NCI-H146 (cell line): Measurements from ENCODE around the gene C6orf89.
"Not testable (repeated sequence)": the region's sequence is repeated elsewhere in the genome, so short reads cannot be mapped to it uniquely, and the experiment has no call there.

Experiments used
- DNase-seq: peaks from one replicate; lab custom pipeline; 2025; lab: John Stamatoyannopoulos, UW

Gene C6orf89

GRCh38 chr6:36949076-36949475 is 63.3 kb downstream of the C6orf89 start:
- not testable (repeated sequence) for DNase-seq

GRCh38 chr6:36949636-36950035 is 63.9 kb downstream of the C6orf89 start:
- no peak for DNase-seq

- no peak for DNase-seq
Observed at GRCh38 chr6:36953931-36954261, 68.1 kb downstream of the C6orf89 start.

DNA sequence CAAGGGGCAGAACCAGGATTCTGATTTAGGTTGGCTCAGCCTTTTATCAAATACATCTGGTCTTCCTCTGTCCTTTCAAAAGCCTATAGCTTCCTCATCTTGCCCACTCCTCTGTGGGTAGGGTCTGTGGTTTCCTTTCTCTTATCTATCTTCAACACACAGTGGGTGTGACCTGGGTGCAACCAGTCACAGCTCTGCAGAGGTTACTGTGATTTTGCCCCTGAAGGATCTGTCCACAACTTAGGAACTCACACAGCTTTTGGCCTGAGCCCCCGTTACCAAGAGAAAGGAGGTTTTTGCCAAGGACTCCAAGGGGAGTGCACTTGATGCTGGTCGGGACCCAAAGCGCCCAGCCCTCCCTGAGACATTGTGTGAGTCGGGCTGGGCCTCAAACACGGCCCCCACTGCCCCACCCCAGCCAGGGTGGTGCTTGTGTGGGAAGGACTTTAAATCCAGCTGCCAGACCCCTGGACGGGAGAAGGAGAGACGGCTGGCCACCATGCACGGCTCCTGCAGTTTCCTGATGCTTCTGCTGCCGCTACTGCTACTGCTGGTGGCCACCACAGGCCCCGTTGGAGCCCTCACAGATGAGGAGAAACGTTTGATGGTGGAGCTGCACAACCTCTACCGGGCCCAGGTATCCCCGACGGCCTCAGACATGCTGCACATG is 68.6 kb downstream of the C6orf89 start, which contains the start of gene PI16:
Gene PI16 (plus strand): TSS at position 477 of the 670 bp plus-strand sequence. CDS start 23 bp downstream, at position 500.
- no peak for DNase-seq

GRCh38 chr6:36955136-36955535 is 69.4 kb downstream of the C6orf89 start:
- no peak for DNase-seq

DNA sequence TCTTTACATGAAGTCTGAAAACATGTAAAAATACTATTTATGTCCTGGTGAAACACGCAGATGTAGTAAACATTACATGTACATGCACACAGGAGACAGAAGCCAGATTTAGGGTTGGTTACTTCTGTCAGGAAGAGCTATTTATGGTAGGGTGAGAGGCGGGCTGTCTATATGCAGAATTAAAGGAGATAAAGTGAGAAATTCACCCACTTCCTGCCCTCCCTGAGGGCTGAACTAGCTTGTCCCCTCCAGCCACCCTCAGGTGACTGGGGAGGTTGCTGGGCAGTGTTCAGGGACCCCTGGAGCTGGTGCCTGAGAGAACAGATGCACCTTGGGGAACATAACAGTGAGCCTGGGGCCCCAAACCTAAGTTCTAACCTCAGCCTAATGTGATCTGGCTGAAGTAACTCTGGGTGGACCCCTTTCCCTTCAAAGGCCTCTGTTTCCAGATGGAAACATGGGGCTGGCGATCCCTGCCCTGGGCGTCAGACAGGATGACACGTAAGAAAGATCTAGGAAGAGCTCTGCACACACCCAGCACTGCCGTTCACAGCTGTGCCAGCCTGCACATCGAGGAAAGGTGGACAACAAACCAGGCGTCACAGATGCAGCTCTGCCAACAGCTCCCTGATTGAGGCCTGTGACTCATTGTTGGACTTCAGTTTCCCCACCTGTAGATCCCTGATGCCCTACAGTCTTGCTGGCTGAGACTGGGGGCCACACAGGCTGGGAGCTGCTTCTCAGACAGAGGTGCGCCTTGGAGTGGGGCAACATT is 70.1 kb downstream of the C6orf89 start:
- DNase-seq = no peak

- DNase-seq = no peak
Observed at GRCh38 chr6:36956446-36956820, 70.7 kb downstream of the C6orf89 start.

- no peak for DNase-seq
Observed at GRCh38 chr6:36957773-36958271, 72.1 kb downstream of the C6orf89 start.

GRCh38 chr6:36958775-36959554 is 73.2 kb downstream of the C6orf89 start:
- DNase-seq = no peak

- DNase-seq = no peak
Observed at GRCh38 chr6:36959555-36960250, 74.0 kb downstream of the C6orf89 start.

DNA sequence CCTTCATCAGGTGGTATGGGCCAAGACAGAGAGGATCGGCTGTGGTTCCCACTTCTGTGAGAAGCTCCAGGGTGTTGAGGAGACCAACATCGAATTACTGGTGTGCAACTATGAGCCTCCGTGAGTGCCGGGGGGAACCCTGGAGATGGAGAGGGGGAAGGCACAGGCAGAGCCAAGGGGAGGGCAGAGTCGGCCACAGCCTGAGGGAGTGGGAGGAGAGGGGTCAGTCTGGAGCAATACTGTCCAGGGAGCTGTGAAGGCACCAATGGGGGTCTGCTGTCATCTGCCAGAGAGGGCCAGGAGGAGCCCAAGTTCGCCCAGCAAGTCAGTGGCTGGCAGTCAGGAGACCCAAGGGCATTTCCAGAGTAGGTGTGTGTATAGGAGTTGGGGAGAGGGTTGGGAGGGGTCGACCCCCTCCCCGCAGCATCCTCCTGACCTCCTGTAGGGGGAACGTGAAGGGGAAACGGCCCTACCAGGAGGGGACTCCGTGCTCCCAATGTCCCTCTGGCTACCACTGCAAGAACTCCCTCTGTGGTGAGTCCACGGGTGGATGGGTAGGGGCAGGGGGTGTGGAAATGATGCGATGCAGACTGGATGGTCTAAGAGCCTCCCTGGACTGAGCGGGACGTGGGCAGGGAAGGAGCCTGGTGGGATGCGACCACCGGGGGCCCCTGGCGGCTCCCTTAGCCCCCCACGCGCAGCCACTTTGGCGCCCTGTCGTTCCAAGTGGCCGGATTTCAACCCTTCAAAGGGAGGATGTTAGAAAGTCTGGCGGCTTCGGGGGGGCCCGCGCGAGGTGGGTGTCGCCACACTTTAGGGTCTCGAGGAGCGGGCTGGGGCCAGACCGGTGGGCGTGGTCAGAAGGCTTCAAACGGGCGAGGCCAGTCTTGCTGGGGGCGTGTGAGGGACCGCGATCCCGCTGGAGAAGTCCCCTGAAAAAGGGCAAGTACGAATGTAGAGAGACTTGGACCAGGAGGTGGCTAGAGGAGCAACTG is 76.0 kb downstream of the C6orf89 start:
- DNase-seq = no peak

- no peak for DNase-seq
Observed at GRCh38 chr6:36962874-36963273, 77.1 kb downstream of the C6orf89 start.

DNA sequence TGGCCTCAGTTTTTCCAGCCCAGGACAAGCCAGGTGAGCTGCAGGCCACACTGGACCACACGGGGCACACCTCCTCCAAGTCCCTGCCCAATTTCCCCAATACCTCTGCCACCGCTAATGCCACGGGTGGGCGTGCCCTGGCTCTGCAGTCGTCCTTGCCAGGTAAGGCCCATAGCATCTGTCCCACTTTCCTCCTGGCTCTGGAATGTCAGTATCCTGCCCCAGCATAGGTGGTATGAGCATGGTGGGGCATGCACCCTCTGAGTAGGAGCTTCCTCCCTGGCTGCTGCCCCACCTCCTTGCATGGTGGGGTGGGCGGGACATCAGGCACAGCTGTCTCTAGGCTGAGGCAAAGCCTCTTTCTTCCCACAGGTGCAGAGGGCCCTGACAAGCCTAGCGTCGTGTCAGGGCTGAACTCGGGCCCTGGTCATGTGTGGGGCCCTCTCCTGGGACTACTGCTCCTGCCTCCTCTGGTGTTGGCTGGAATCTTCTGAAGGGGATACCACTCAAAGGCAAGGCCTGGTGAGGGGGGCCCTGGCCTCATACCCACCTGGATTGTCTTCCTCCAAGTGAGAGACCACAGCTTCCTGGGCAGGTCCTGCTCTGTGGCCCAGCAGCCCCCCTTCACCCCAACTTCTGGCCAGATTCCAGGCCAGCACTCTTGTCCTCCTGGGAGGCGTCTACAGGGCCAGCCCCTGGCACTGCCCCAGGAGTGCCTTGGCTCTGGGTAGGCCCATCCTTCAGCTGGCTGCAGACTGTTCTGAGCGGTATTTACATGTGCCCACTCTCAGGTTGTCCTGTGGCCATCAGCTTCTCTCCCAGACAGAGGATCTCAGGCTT is 77.9 kb downstream of the C6orf89 start:
- no peak for DNase-seq

DNA sequence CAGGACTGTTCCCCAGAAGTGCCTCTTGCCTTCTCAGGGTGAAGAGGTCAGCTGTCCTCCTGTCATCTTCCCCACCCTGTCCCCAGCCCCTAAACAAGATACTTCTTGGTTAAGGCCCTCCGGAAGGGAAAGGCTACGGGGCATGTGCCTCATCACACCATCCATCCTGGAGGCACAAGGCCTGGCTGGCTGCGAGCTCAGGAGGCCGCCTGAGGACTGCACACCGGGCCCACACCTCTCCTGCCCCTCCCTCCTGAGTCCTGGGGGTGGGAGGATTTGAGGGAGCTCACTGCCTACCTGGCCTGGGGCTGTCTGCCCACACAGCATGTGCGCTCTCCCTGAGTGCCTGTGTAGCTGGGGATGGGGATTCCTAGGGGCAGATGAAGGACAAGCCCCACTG is 78.6 kb downstream of the C6orf89 start:
- DNase-seq = no peak

DNA sequence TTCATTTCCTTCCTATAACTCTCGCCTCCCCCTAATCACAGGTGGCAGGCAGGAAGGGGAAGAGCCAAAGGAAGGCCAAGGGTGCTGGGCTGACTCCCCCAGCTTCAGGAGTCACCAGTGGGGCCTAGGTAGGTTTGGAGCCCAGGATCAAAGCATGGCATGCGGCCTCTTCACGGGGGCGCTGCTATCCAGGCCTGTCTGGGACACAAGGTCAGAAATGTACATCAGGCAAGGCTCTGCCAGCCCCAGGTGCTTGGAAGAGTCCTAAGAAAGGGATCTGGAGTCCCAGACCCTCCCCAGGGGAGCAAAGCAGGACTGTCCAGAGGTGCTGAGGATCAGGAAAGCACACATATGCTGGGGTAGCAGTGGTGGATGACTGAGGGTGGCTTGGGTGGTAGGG is 79.2 kb downstream of the C6orf89 start:
- DNase-seq = no peak

DNA sequence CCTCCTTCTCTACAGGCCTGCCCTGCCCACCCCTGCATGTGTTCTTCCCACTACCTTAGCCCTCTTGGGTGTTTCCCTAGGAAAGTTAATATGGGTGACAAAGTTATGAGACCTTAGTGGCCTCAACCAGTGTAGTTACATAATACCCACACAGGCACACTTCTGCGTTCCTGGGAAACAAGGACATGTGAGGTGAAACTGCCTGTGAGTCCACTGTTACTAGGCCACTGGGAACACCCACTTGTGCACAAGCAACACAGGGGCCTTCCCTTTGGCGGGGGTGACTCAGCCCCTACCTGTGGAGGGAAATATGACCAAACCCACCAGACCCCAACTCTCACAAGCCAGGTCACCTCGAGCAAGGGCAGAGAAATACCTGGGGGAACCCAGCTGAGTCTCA is 81.5 kb downstream of the C6orf89 start:
- DNase-seq = no peak

- DNase-seq = no peak
Observed at GRCh38 chr6:36967757-36968156, 82.0 kb downstream of the C6orf89 start.

DNA sequence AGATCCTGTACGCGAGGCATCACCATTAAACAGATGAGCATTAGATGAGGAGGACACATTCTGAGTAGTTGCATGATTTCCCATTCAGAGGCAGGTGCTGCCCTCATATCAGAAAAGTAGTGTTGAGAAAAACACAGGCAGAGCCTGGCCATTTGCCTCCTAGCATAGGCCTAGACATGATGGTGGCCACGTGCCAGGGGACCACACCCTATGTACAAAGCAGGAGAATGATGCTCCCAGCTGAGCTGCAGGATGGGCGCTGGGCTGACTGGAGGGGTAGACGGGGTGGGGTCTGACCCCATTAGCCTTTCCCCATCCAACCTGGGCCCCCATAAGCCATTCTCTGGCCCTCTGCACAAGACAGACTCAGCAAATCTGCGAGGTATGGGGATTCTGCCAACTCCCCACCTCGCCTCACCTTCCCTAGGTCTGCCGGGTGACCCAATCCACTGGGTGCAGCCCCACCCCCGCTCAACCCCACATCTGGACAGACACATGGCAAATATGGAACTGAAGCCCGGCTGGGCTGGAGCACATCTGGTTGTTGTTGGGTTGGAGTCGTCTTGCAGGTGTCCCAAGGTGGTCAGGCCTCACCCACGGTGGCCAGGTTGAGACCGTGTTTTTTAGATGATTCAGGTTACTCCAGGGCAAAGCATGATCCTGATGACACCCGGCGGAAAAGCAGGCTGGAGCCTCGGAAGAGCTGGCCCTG is 82.7 kb downstream of the C6orf89 start:
- no peak for DNase-seq

GRCh38 chr6:36969240-36969691 is 83.5 kb downstream of the C6orf89 start:
- DNase-seq = no peak
